Psoas muscle (tissue), 8 donors: ENCODE measurements around the gene YY2. TPM values are rescaled to one million over a fixed set of nuclear protein-coding genes. Genes with fewer than 3 reads are reported as not detected.
"Not testable (repeated sequence)": the region's sequence is repeated elsewhere in the genome, so short reads cannot be mapped to it uniquely, and the experiment has no call there.

ENCODE experiments used
- ATAC-seq, 4 donors: fragments of 200-7000 bp; cut with Tn5 transposase; one replicate each; pipeline ENCODE4 v1.9.1; 2020; ENCODE audit warnings: moderate library complexity in 3 of 4, mild to moderate bottlenecking in 2 of 4
- DNase-seq, 2 donors: peaks; one replicate each; pipeline ENCODE4 v3.0.0-alpha.2; 2020
- H3K27ac ChIP-seq: fragments of 200-600 bp; one replicate; pipeline ENCODE4 v1.8.0; 2022
- H3K27me3 ChIP-seq, 3 donors: fragments of 200-600 bp in 1 of 3; one replicate each; pipeline versions ENCODE4 v1.6.1 to v1.8.0; 2013 to 2022; ENCODE audit warnings: low read length in 2 of 3, mild to moderate bottlenecking in 2 of 3, moderate library complexity in 1 of 3; ENCODE audit not compliant: insufficient read depth in 3 of 3
- H3K36me3 ChIP-seq, 2 donors: fragments of 200-600 bp in 1 of 2; one replicate each; pipeline versions ENCODE4 v1.6.1 to v1.8.0; 2013 to 2022; ENCODE audit warnings: low read depth in 1 of 2, mild to moderate bottlenecking in 1 of 2, moderate library complexity in 1 of 2; ENCODE audit not compliant: insufficient read depth in 1 of 2
- H3K4me1 ChIP-seq: fragments of 200-600 bp; one replicate; pipeline ENCODE4 v1.8.0; 2022
- H3K4me3 ChIP-seq: fragments of 200-600 bp; one replicate; pipeline ENCODE4 v1.8.0; 2022; ENCODE audit warnings: mild to moderate bottlenecking
- H3K9me3 ChIP-seq: fragments of 200-600 bp; one replicate; pipeline ENCODE4 v1.8.0; 2022
- WGBS, 3 donors: extraction: QIAGEN DNeasy Blood & Tissue Kit; methylation state at CpG; one replicate each; pipeline versions ENCODE4 v1.1.6 to v1.1.7; 2013; 5-methylcytosine and 5-hydroxymethylcytosine counted together
- intact Hi-C, 2 donors: fragments of 100-400 bp; cut with DNase I; formaldehyde crosslinking; loops; one replicate each; pipeline versions ENCODE4 v1.11.0 to v1.14.2; 2022
- polyA plus RNA-seq, 3 donors: library from polyadenylated mRNA; stranded (reverse); fragments of 200-250 nt; gene quantifications; one replicate each; pipeline ENCODE4 v1.2.3, GENCODE V29; 2013
- total RNA-seq, 4 donors: library from RNA; stranded (reverse); fragmentation: NEBNext Ultra II Directional in 2 of 4; extraction: Animal tissue kit (Norgen Biotek cat#: 25700) in 2 of 4; gene quantifications; one replicate each; pipeline versions ENCODE4 v1.2.1 to v1.2.4, GENCODE V29; 2021 to 2023
- TF ChIP-seq, protein P1 (sequence below): fragments of 200-600 bp; IDR thresholded peaks from one replicate; pipeline ENCODE4 v1.8.0; 2022; ENCODE audit warnings: antibody characterized with exemption
- donor health status: healthy with polysubstance abuse.
- donor health status: DM: no; HTN: no; CAD: no; lungs with moderate emphysema.
- donor health status: Bipolar disorder and iron deficiency.
- donor health status: healthy.
- donor health status: DM: yes; HTN: yes; CAD: no.
- donor health status: DM: no; HTN: no; CAD: no.
- donor health status: DM: no; HTN: no; CAD: no.
- donor health status: DM: yes; HTN: yes; CAD: no.

The YY2 gene
- total and polyA plus RNA-seq, 7 donors, result 0.48 to 1.9 (median 1.1) TPM

DNA sequence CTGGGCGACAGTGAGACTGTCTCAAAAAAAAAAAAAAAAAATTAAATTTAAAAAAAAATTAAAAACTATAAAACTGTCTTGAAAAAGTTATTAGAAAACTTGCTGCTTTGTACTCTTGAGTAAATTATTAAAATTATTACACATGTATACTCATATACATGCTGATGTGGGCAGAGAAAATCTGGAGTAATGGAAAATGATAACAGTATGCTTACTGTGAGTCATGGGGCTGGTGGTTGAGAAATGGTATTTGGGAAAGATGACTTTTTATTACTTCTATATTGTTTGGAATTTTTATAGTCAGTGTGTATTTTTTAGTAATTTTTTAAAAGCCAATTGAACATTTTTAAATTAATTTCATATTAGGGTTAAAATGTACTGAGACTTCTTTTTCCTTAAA, 7.5 kb downstream of the YY2 start:
- intact Hi-C loops, result no loop called here
- TF ChIP-seq, protein P1, sequence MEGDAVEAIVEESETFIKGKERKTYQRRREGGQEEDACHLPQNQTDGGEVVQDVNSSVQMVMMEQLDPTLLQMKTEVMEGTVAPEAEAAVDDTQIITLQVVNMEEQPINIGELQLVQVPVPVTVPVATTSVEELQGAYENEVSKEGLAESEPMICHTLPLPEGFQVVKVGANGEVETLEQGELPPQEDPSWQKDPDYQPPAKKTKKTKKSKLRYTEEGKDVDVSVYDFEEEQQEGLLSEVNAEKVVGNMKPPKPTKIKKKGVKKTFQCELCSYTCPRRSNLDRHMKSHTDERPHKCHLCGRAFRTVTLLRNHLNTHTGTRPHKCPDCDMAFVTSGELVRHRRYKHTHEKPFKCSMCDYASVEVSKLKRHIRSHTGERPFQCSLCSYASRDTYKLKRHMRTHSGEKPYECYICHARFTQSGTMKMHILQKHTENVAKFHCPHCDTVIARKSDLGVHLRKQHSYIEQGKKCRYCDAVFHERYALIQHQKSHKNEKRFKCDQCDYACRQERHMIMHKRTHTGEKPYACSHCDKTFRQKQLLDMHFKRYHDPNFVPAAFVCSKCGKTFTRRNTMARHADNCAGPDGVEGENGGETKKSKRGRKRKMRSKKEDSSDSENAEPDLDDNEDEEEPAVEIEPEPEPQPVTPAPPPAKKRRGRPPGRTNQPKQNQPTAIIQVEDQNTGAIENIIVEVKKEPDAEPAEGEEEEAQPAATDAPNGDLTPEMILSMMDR, result no peak
- Histone ChIP-seq H3K36me3 (no peaks in the 10 kb centered on the region), H3K9me3 (no peaks in the 10 kb centered on the region), H3K4me3 (no peak overlapping the region), H3K27ac (no peak overlapping the region), H3K4me1 (no peaks in the 10 kb centered on the region), H3K27me3 (no peaks in the 10 kb centered on the region)
- ATAC-seq (no peak), DNase-seq (no peak)
- 83 to 100% (median 100%) methylated on average over 1 of the region's 1 CpG for WGBS, 3 donors

DNA sequence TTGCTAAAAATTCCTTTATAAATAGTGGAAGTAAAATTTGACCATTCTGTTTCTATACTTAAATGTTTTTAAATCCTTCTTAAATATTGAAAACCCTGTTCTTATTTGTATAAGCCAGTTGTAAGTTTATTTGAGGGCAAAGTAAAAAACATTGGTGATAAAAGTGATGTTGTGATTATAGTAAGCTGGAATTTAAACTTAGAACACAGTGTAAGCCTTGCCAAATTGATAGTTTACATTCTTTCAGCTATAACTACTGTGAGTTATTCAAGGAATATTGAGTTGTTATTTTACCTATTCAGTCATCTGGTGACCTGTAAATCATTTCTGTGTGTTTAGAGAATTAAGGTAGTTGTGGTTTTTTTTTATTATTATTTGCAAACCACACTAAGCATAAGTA, 9.6 kb downstream of the YY2 start:
- TF ChIP-seq, protein P1, result no peak
- ATAC-seq, result no peak
- H3K9me3 ChIP-seq, result no peaks in the 10 kb centered on the region

DNA sequence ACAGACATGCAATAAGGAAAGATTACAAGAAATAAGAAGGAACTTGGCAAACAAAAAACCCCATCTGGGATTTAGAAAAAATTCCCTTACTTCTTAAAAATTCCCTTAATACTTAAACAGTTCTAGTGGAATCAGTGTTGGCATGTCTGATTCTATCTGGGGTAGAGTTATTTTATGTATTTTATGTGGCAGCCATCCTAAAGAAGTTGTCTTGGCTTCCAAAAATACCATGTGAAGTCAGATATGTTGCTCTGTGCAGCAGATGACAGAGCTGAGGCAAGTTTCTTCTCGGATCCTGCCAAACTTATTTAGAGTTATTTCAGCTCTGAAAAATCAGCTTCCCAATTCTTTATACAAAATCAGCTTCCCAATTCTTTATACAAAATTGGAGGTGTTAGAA, 14.7 kb downstream of the YY2 start:
- Histone ChIP-seq H3K4me1 (no peaks in the 10 kb centered on the region), H3K36me3 (no peaks in the 10 kb centered on the region), H3K27ac (peak overlapping the region; percentile 14), H3K27me3 (no peaks in the 10 kb centered on the region), H3K9me3 (no peaks in the 10 kb centered on the region), H3K4me3 (no peak overlapping the region)
- peak in 3 of 4 donors; percentile 61 to 64 (median 63) for ATAC-seq
- TF ChIP-seq, protein P1, result no peak
- DNase-seq, result no peak
- WGBS, 3 donors, result 10 to 51% (median 18%) methylated on average over 1 of the region's 1 CpG
- intact Hi-C loops, result no loop called here

More for the DNA sequence above, 9.6 kb downstream of the YY2 start:
- Histone ChIP-seq H3K4me3 (no peak overlapping the region), H3K36me3 (no peaks in the 10 kb centered on the region), H3K27ac (no peak overlapping the region), H3K27me3 (no peaks in the 10 kb centered on the region), H3K4me1 (no peaks in the 10 kb centered on the region)
- intact Hi-C loops, result no loop called here
- DNase-seq, result no peak

DNA sequence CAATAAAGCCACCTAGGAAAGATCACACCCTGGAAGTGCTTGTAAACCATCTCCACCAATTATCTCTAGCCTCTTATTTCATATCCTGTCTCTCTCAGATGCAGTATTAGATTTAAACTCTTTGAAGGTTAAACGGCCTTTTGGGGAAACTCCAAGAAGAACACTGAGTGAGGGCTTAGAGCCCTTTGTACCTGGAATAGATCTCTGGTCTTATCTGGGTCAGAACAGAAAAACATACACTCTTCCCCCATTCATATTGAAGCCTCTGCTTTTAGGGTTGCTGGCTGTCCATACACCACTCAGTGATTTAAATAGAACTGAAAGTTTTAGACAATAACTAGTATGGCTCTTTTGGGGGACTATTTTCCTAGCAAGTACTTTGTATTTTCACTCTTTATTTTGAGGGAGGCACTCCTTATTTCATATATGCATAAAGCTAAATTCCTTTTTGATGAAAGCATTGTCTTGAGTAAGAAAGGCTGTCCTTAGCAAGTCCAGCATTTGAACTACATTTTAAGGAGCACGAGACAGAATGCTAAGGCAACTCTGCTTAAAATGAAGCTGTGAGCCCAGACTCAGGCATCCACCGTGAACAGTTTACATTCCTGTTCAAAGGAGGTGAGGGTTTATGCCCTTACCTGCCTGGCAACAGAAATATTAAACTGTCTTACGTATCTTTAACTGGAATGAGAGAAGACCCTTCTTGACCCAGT, 17.4 kb downstream of the YY2 start:
- ATAC-seq (no peak), DNase-seq (no peak)
- Histone ChIP-seq H3K36me3 (peaks cover 0 to 1% of the 10 kb centered on the region in 2 donors), H3K4me3 (no peak overlapping the region), H3K27ac (no peak overlapping the region), H3K9me3 (no peaks in the 10 kb centered on the region), H3K4me1 (no peaks in the 10 kb centered on the region), H3K27me3 (no peaks in the 10 kb centered on the region)
- intact Hi-C loops, result no loop called here
- WGBS, 3 donors, result 56 to 76% (median 63%) methylated on average over 4 of the region's 4 CpGs
- TF ChIP-seq, protein P1, result no peak

DNA sequence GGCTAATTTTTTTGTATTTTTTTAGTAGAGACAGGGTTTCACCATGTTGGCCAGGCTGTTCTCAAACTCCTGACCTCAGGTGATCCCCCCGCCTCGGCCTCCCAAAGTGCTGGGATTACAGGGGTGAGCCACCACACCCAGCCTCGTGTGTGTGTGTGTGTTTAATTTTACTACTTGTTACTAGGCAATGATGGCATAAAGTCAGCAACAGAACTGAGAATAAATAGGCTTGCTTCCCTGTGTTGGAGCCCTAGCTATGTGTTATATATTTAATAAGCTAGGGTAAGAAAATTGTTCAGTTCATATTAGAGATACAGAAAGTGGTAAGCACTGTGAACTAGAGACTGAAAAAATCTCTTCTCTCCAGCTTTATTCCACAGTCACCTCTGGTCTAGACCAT, 18.4 kb downstream of the YY2 start:
- H3K36me3 ChIP-seq, DNase-seq, H3K4me1 ChIP-seq, intact Hi-C loops, H3K4me3 ChIP-seq, H3K27me3 ChIP-seq, H3K27ac ChIP-seq, H3K9me3 ChIP-seq, ATAC-seq: not testable (repeated sequence)
- 64 to 82% (median 68%) methylated on average over 3 of the region's 3 CpGs for WGBS, 3 donors
